MV-4-11 (cell line): ENCODE measurements around the gene RPS10.

Source experiments
- DNase-seq: peaks from one replicate; lab custom pipeline; 2025; lab: John Stamatoyannopoulos, UW

Gene RPS10

GRCh38 chr6:34370361-34370760, 55.5 kb downstream of the RPS10 start:
- peak; percentile 83 for DNase-seq

DNA sequence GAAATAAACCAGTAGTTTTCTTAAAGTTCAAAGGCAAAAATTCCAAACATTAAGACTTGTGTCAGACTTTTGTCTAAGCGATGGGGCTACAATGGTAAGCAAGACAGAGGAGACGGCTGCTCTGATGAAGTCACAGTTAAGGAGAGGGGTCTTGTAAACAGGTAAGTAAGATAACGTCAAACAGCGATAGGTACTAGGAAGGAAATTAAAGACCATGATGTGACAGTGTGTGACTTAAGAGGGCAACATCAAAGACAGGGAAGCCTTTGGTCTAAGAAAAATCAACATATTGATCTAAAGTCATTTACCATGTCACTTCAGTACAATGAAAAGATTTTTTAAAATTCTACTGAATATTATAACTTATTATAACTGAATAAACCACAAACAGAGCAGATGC, 56.5 kb downstream of the RPS10 start:
- DNase-seq, result no peak
